Measurements from ENCODE around the gene PTPN6.

PTPN6 gene

GRCh38 chr12:6968426-6968825, 17.3 kb downstream of the PTPN6 start:
- H3K4me3 ChIP-seq = no peak overlapping the region; the same call in 1 of the 2 replicates
- in situ Hi-C loops (cut with MboI; ENCODE audit: low sequenced_read_pairs) = no loop called here
- no peaks in the 10 kb centered on the region for H3K9me3 ChIP-seq
- no peak for DNase-seq (ENCODE audit: low spot score in 2 of 2)
- peaks cover 65% of the 10 kb centered on the region for H3K36me3 ChIP-seq (replicated peaks)
- H3K4me1 ChIP-seq = peaks cover 16% of the 10 kb centered on the region
- H3K27me3 ChIP-seq (ENCODE audit: low read depth) = no peaks in the 10 kb centered on the region

GRCh38 chr12:6970096-6970527, 19.0 kb downstream of the PTPN6 start:
- DNase-seq (ENCODE audit: low spot score in 2 of 2) = no peak
- H3K4me3 ChIP-seq = peak overlapping the region; percentile 94
- in situ Hi-C loops (cut with MboI; ENCODE audit: low sequenced_read_pairs) = no loop called here
- H3K36me3 ChIP-seq (replicated peaks) = peaks cover 75% of the 10 kb centered on the region
- peaks cover 16% of the 10 kb centered on the region for H3K4me1 ChIP-seq
- H3K27me3 ChIP-seq (ENCODE audit: low read depth) = no peaks in the 10 kb centered on the region
- no peaks in the 10 kb centered on the region for H3K9me3 ChIP-seq

GRCh38 chr12:6974180-6974579, 23.0 kb downstream of the PTPN6 start:
- Histone ChIP-seq H3K27me3 (ENCODE audit: low read depth) (no peaks in the 10 kb centered on the region), H3K4me1 (peaks cover 10% of the 10 kb centered on the region), H3K9me3 (no peaks in the 10 kb centered on the region), H3K4me3 (no peak overlapping the region), H3K36me3 (replicated peaks) (peaks cover 72% of the 10 kb centered on the region)
- in situ Hi-C loops (cut with MboI; ENCODE audit: low sequenced_read_pairs) = no loop called here
- DNase-seq (ENCODE audit: low spot score in 2 of 2) = no peak

GRCh38 chr12:6975297-6976032, 24.3 kb downstream of the PTPN6 start:
- in situ Hi-C loops (cut with MboI; ENCODE audit: low sequenced_read_pairs) = no loop called here
- DNase-seq (ENCODE audit: low spot score in 2 of 2) = no peak
- Histone ChIP-seq H3K4me1 (peaks cover 8% of the 10 kb centered on the region), H3K27me3 (ENCODE audit: low read depth) (no peaks in the 10 kb centered on the region), H3K4me3 (no peak overlapping the region), H3K9me3 (no peaks in the 10 kb centered on the region), H3K36me3 (replicated peaks) (peaks cover 69% of the 10 kb centered on the region)

- H3K9me3 ChIP-seq = no peaks in the 10 kb centered on the region
- no peaks in the 10 kb centered on the region for H3K27me3 ChIP-seq (ENCODE audit: low read depth)
- H3K4me1 ChIP-seq = no peaks in the 10 kb centered on the region
- H3K36me3 ChIP-seq (replicated peaks) = peaks cover 82% of the 10 kb centered on the region
- no peak for DNase-seq (ENCODE audit: low spot score in 2 of 2)
- in situ Hi-C loops (cut with MboI; ENCODE audit: low sequenced_read_pairs) = no loop called here
- H3K4me3 ChIP-seq = no peak overlapping the region
Observed at GRCh38 chr12:6977653-6978052, 26.5 kb downstream of the PTPN6 start.

GRCh38 chr12:6978188-6978587, 27.0 kb downstream of the PTPN6 start:
- H3K4me1 ChIP-seq = no peaks in the 10 kb centered on the region
- peaks cover 82% of the 10 kb centered on the region for H3K36me3 ChIP-seq (replicated peaks)
- DNase-seq (ENCODE audit: low spot score in 2 of 2) = no peak
- H3K27me3 ChIP-seq (ENCODE audit: low read depth) = no peaks in the 10 kb centered on the region
- no peaks in the 10 kb centered on the region for H3K9me3 ChIP-seq
- in situ Hi-C loops (cut with MboI; ENCODE audit: low sequenced_read_pairs) = no loop called here
- H3K4me3 ChIP-seq = no peak overlapping the region

GRCh38 chr12:6978611-6979011, 27.5 kb downstream of the PTPN6 start:
- no peaks in the 10 kb centered on the region for H3K27me3 ChIP-seq (ENCODE audit: low read depth)
- peaks cover 81% of the 10 kb centered on the region for H3K36me3 ChIP-seq (replicated peaks)
- no peaks in the 10 kb centered on the region for H3K4me1 ChIP-seq
- no peaks in the 10 kb centered on the region for H3K9me3 ChIP-seq
- H3K4me3 ChIP-seq = no peak overlapping the region
- in situ Hi-C loops (cut with MboI; ENCODE audit: low sequenced_read_pairs) = no loop called here
- DNase-seq (ENCODE audit: low spot score in 2 of 2) = no peak

- Histone ChIP-seq H3K4me3 (no peak overlapping the region), H3K36me3 (replicated peaks) (peaks cover 81% of the 10 kb centered on the region), H3K27me3 (ENCODE audit: low read depth) (no peaks in the 10 kb centered on the region), H3K9me3 (no peaks in the 10 kb centered on the region), H3K4me1 (no peaks in the 10 kb centered on the region)
- no peak for DNase-seq (ENCODE audit: low spot score in 2 of 2)
- in situ Hi-C loops (cut with MboI; ENCODE audit: low sequenced_read_pairs) = no loop called here
Observed at GRCh38 chr12:6979021-6979420, 27.9 kb downstream of the PTPN6 start.

GRCh38 chr12:6979453-6979852, 28.3 kb downstream of the PTPN6 start:
- H3K4me1 ChIP-seq = no peaks in the 10 kb centered on the region
- in situ Hi-C loops (cut with MboI; ENCODE audit: low sequenced_read_pairs) = no loop called here
- DNase-seq (ENCODE audit: low spot score in 2 of 2) = no peak
- H3K36me3 ChIP-seq (replicated peaks) = peaks cover 80% of the 10 kb centered on the region
- H3K9me3 ChIP-seq = no peaks in the 10 kb centered on the region
- H3K4me3 ChIP-seq = no peak overlapping the region
- H3K27me3 ChIP-seq (ENCODE audit: low read depth) = no peaks in the 10 kb centered on the region

GRCh38 chr12:6980075-6980474, 28.9 kb downstream of the PTPN6 start:
- no peaks in the 10 kb centered on the region for H3K9me3 ChIP-seq
- H3K4me1 ChIP-seq = no peaks in the 10 kb centered on the region
- H3K36me3 ChIP-seq (replicated peaks) = peaks cover 73% of the 10 kb centered on the region
- no peak overlapping the region for H3K4me3 ChIP-seq
- in situ Hi-C loops (cut with MboI; ENCODE audit: low sequenced_read_pairs) = no loop called here
- no peaks in the 10 kb centered on the region for H3K27me3 ChIP-seq (ENCODE audit: low read depth)
- no peak for DNase-seq (ENCODE audit: low spot score in 2 of 2)

GRCh38 chr12:6980740-6981139, 29.6 kb downstream of the PTPN6 start:
- Histone ChIP-seq H3K36me3 (replicated peaks) (peaks cover 67% of the 10 kb centered on the region), H3K4me3 (no peak overlapping the region), H3K4me1 (no peaks in the 10 kb centered on the region), H3K9me3 (no peaks in the 10 kb centered on the region), H3K27me3 (ENCODE audit: low read depth) (no peaks in the 10 kb centered on the region)
- in situ Hi-C loops (cut with MboI; ENCODE audit: low sequenced_read_pairs) = no loop called here
- no peak for DNase-seq (ENCODE audit: low spot score in 2 of 2)

- H3K4me1 ChIP-seq = no peaks in the 10 kb centered on the region
- H3K27me3 ChIP-seq (ENCODE audit: low read depth) = no peaks in the 10 kb centered on the region
- H3K9me3 ChIP-seq = no peaks in the 10 kb centered on the region
- no peak for DNase-seq (ENCODE audit: low spot score in 2 of 2)
- H3K4me3 ChIP-seq = no peak overlapping the region
- peaks cover 60% of the 10 kb centered on the region for H3K36me3 ChIP-seq (replicated peaks)
- in situ Hi-C loops (cut with MboI; ENCODE audit: low sequenced_read_pairs) = no loop called here
Observed at GRCh38 chr12:6981152-6982052, 30.2 kb downstream of the PTPN6 start.

GRCh38 chr12:6982532-6982931, 31.4 kb downstream of the PTPN6 start:
- H3K36me3 ChIP-seq (replicated peaks) = peaks cover 53% of the 10 kb centered on the region
- H3K27me3 ChIP-seq (ENCODE audit: low read depth) = no peaks in the 10 kb centered on the region
- no peaks in the 10 kb centered on the region for H3K9me3 ChIP-seq
- in situ Hi-C loops (cut with MboI; ENCODE audit: low sequenced_read_pairs) = no loop called here
- DNase-seq (ENCODE audit: low spot score in 2 of 2) = no peak
- no peaks in the 10 kb centered on the region for H3K4me1 ChIP-seq
- H3K4me3 ChIP-seq = no peak overlapping the region

- Histone ChIP-seq H3K36me3 (replicated peaks) (peaks cover 34% of the 10 kb centered on the region), H3K27me3 (ENCODE audit: low read depth) (no peaks in the 10 kb centered on the region), H3K4me1 (no peaks in the 10 kb centered on the region), H3K4me3 (no peak overlapping the region), H3K9me3 (no peaks in the 10 kb centered on the region)
- in situ Hi-C loops (cut with MboI; ENCODE audit: low sequenced_read_pairs) = no loop called here
- DNase-seq (ENCODE audit: low spot score in 2 of 2) = no peak
Observed at GRCh38 chr12:6987956-6988553, 36.9 kb downstream of the PTPN6 start.

Data from HAP-1 (cell line).